IMR-90 (cell line): ENCODE results near the gene CLDN6. TPM values are rescaled to one million over a fixed set of nuclear protein-coding genes. Genes with fewer than 3 reads are reported as not detected.

Experiments
- ATAC-seq: fragments of 200-7000 bp; cut with Tn5 transposase; 2 replicates; pipeline ENCODE4 v1.9.1; 2020; ENCODE audit warnings: low read depth, mild to moderate bottlenecking, moderate library complexity
- BruUV-seq: library from RNA; stranded (reverse); fragments of 400-500 nt; replicated peaks from 2 replicates; lab custom pipeline; 2021; lab: Mats Ljungman, UMichigan
- CTCF ChIA-PET: fragments of 300-600 bp; formaldehyde crosslinking; extraction: SDS; loops from one replicate; lab custom pipeline; 2021; ENCODE audit warnings: antibody characterized with exemption; lab: Yijun Ruan, JAX
- POLR2A ChIA-PET: fragments of 300-600 bp; sonication (Branson Sonifier 250); formaldehyde crosslinking; loops from one replicate; lab custom pipeline; 2022; ENCODE audit warnings: antibody characterized with exemption; ENCODE audit not compliant: unreplicated experiment; lab: Charles Lee
- DNase-seq: peaks from one replicate; pipeline ENCODE4 v3.0.0; 2013
- H2AFZ ChIP-seq: replicated peaks from 2 replicates; pipeline ENCODE3; 2013; ENCODE audit warnings: low read length, mild to moderate bottlenecking; ENCODE audit not compliant: poor library complexity
- H2AK5ac ChIP-seq: 2 replicates; pipeline ENCODE4 v1.6.1; 2013; ENCODE audit warnings: low read depth, low read length, inconsistent platforms
- H2AK9ac ChIP-seq: replicated peaks from 2 replicates; pipeline ENCODE3; 2013; ENCODE audit warnings: mild to moderate bottlenecking, low read depth, low read length, moderate library complexity; ENCODE audit not compliant: poor library complexity
- H2BK120ac ChIP-seq: 2 replicates; pipeline ENCODE4 v1.6.1; 2013; ENCODE audit warnings: low read depth, low read length, inconsistent platforms
- H2BK15ac ChIP-seq: 3 replicates; pipeline ENCODE4 v1.6.1; 2013; ENCODE audit warnings: low read depth, low read length, inconsistent platforms
- H2BK20ac ChIP-seq: 2 replicates; pipeline ENCODE4 v1.6.1; 2013; ENCODE audit warnings: low read depth, mild to moderate bottlenecking, inconsistent platforms, low read length, moderate library complexity
- H2BK5ac ChIP-seq: 2 replicates; pipeline ENCODE4 v1.6.1; 2013; ENCODE audit warnings: mild to moderate bottlenecking, low read depth, low read length, inconsistent platforms; ENCODE audit not compliant: poor library complexity, severe bottlenecking
- H3K14ac ChIP-seq: replicated peaks from 2 replicates; pipeline ENCODE4 v1.6.1; 2013; ENCODE audit warnings: low read depth, low read length, inconsistent platforms
- H3K18ac ChIP-seq: 2 replicates; pipeline ENCODE4 v1.6.1; 2013; ENCODE audit warnings: low read depth, low read length, control low read depth
- H3K23ac ChIP-seq: 2 replicates; pipeline ENCODE4 v1.6.1; 2013; ENCODE audit warnings: low read depth, low read length, inconsistent platforms
- H3K27ac ChIP-seq: 2 replicates; pipeline ENCODE4 v1.5.1; 2013; ENCODE audit warnings: mild to moderate bottlenecking, control low read depth, low read length; ENCODE audit not compliant: insufficient read depth
- H3K27me3 ChIP-seq: 2 replicates; pipeline ENCODE4 v1.6.1; 2013; ENCODE audit warnings: low read length; ENCODE audit not compliant: control insufficient read depth, insufficient read depth
- H3K36me3 ChIP-seq: 2 replicates; pipeline ENCODE4 v1.6.1; 2013; ENCODE audit warnings: low read length, mixed read lengths; ENCODE audit not compliant: control insufficient read depth, insufficient read depth
- H3K4ac ChIP-seq: 2 replicates; pipeline ENCODE4 v1.6.1; 2013; ENCODE audit warnings: low read depth, low read length, inconsistent platforms
- H3K4me1 ChIP-seq: 2 replicates; pipeline ENCODE4 v1.6.1; 2013; ENCODE audit warnings: low read length, mixed read lengths; ENCODE audit not compliant: control insufficient read depth, insufficient read depth
- H3K4me2 ChIP-seq: 2 replicates; pipeline ENCODE4 v1.6.1; 2013; ENCODE audit warnings: low read depth, mild to moderate bottlenecking, control low read depth, low read length, moderate library complexity
- H3K4me3 ChIP-seq: 2 replicates; pipeline ENCODE4 v1.5.1; 2013; ENCODE audit warnings: low read depth, mild to moderate bottlenecking, control low read depth, low read length, moderate library complexity; ENCODE audit not compliant: insufficient read depth
- H3K56ac ChIP-seq: 2 replicates; pipeline ENCODE4 v1.6.1; 2013; ENCODE audit warnings: low read length, inconsistent platforms; ENCODE audit not compliant: insufficient read depth; ENCODE audit errors: extremely low read depth
- H3K79me1 ChIP-seq, 2 experiments: 2 replicates each; pipeline ENCODE4 v1.6.1; 2013; ENCODE audit warnings: low read length in 2 of 2, inconsistent platforms in 1 of 2, low read depth in 1 of 2
- H3K9ac ChIP-seq: 2 replicates; pipeline ENCODE4 v1.6.1; 2013; ENCODE audit warnings: low read depth, low read length, control low read depth
- H3K9me1 ChIP-seq: 2 replicates; pipeline ENCODE4 v1.6.1; 2013; ENCODE audit warnings: low read length, inconsistent platforms; ENCODE audit not compliant: insufficient read depth
- H3K9me3 ChIP-seq: 2 replicates; pipeline ENCODE4 v1.6.1; 2013; ENCODE audit warnings: low read length; ENCODE audit not compliant: control insufficient read depth, insufficient read depth
- H4K20me1 ChIP-seq: 2 replicates; pipeline ENCODE4 v1.6.1; 2013; ENCODE audit warnings: low read length, inconsistent platforms; ENCODE audit not compliant: insufficient read depth
- H4K5ac ChIP-seq: 2 replicates; pipeline ENCODE4 v1.6.1; 2013; ENCODE audit warnings: mild to moderate bottlenecking, low read depth, low read length, control low read depth
- H4K8ac ChIP-seq, 2 experiments: 2 replicates each; pipeline ENCODE4 v1.6.1; 2013; ENCODE audit warnings: low read depth in 2 of 2, low read length in 2 of 2, control low read depth in 1 of 2, inconsistent platforms in 1 of 2
- H4K91ac ChIP-seq: 2 replicates; pipeline ENCODE4 v1.6.1; 2013; ENCODE audit warnings: low read depth, low read length, inconsistent platforms; ENCODE audit not compliant: insufficient read depth
- CEBPB ChIP-seq: IDR thresholded peaks from 2 replicates; pipeline ENCODE4 v1.6.1; 2012; ENCODE audit warnings: low read depth, low read length, improper control_type of control experiment
- CHD1 ChIP-seq: IDR thresholded peaks from 2 replicates; pipeline ENCODE4 v1.6.1; 2012; ENCODE audit warnings: low read depth, low read length, improper control_type of control experiment
- FOS ChIP-seq: fragments of 150-350 bp; IDR thresholded peaks from 2 replicates; pipeline ENCODE4 v1.6.1; 2016; ENCODE audit warnings: low read depth, low read length
- MAZ ChIP-seq: IDR thresholded peaks from 2 replicates; pipeline ENCODE4 v1.6.1; 2012; ENCODE audit warnings: low read depth, mild to moderate bottlenecking, low read length, improper control_type of control experiment, moderate library complexity, borderline replicate concordance
- MXI1 ChIP-seq: IDR thresholded peaks from 2 replicates; pipeline ENCODE4 v1.6.1; 2012; ENCODE audit warnings: low read depth, mild to moderate bottlenecking, low read length, moderate library complexity, borderline replicate concordance
- NFE2L2 ChIP-seq: fragments of 150-350 bp; IDR thresholded peaks from 2 replicates; pipeline ENCODE4 v1.6.1; 2016; ENCODE audit warnings: low read depth, mild to moderate bottlenecking, low read length
- POLR2A ChIP-seq: IDR thresholded peaks from 2 replicates; pipeline ENCODE4 v1.6.1; 2012; ENCODE audit warnings: mild to moderate bottlenecking, low read depth, low read length
- WGBS, 2 experiments: methylation state at CpG; one replicate each; pipeline versions ENCODE4 v1.1.5 to v1.1.7; 2013; ENCODE audit warnings: missing lambda C conversion rate in 2 of 2; ENCODE audit not compliant: insufficient read length in 1 of 2; ENCODE audit errors: extremely low coverage in 2 of 2; 5-methylcytosine and 5-hydroxymethylcytosine counted together
- dilution Hi-C: fragments of 300-500 bp; cut with HindIII; formaldehyde crosslinking; loops from one replicate; pipeline ENCODE4 v1.14.3; 2018; ENCODE audit warnings: low sequenced_read_pairs; ENCODE audit not compliant: unreplicated experiment
- in situ Hi-C: fragments of 300-500 bp; cut with MboI; formaldehyde crosslinking; loops from 3 replicates; pipeline ENCODE4 v1.14.3; 2019; ENCODE audit warnings: low sequenced_read_pairs, inconsistent platforms, mixed read lengths
- intact Hi-C: fragments of 100-400 bp; cut with micrococcal nuclease; formaldehyde crosslinking; loops from 2 replicates; pipeline ENCODE4 v1.10.0; 2022
- polyA plus RNA-seq, 3 experiments: library from polyadenylated mRNA; depleted of rRNA; stranded (reverse); fragments of >200 nt; gene quantifications; 2 replicates each; pipeline ENCODE4 v1.2.3, GENCODE V29; 2012; ENCODE audit warnings: low replicate concordance in 1 of 3
- total RNA-seq: library from RNA; depleted of rRNA; stranded (reverse); fragments of >200 nt; gene quantifications from 2 replicates; pipeline ENCODE4 v1.2.3, GENCODE V29; 2012
- TF ChIP-seq, protein P1 (sequence below): fragments of 150-350 bp; IDR thresholded peaks from 2 replicates; pipeline ENCODE4 v1.6.1; 2016; ENCODE audit warnings: low read depth, mild to moderate bottlenecking, low read length, moderate library complexity, borderline replicate concordance

CLDN6 gene
- total and polyA plus RNA-seq, 2 of the 4 experiments (the other 2 are of a cell fraction) = 0.14 TPM; not detected in 1

DNA sequence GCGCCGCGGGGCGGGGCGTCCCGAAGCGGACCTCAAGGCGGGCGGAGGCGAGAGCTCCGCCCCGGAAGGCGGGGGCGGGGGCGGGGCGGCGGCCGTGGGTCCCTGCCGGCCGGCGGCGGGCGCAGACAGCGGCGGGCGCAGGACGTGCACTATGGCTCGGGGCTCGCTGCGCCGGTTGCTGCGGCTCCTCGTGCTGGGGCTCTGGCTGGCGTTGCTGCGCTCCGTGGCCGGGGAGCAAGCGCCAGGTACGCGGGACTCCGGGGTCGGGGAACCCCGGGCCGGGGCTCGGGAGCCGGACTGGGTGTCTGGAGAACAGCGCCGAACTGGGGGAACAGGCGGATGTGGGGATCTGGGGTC, 2.2 kb upstream of the CLDN6 start, which contains the start of gene TNFRSF12A:
TNFRSF12A (plus strand) TSS at position 122 of the 357 bp plus-strand sequence; CDS start at position 152, 30 bp downstream.
- dilution Hi-C loops = no loop called here

More for the DNA sequence above, 2.2 kb upstream of the CLDN6 start, which contains the start of gene TNFRSF12A:
- ATAC-seq (peak; percentile 11), DNase-seq (peak; percentile 68)
- in situ Hi-C loops = no loop called here
- Histone ChIP-seq H3K27ac (peak within 1 kb of the TSS; percentile 97), H3K9ac (peak within 1 kb of the TSS; percentile 94), H4K5ac (peak within 1 kb of the TSS; percentile 76), H3K18ac (peak within 1 kb of the TSS; percentile 83), H3K36me3 (peaks cover 11% of the 10 kb centered on the region), H4K91ac (peak within 1 kb of the TSS; percentile 98), H2BK5ac (peak within 1 kb of the TSS; percentile 99), H3K4ac (peak within 1 kb of the TSS; percentile 99), H3K4me2 (peak within 1 kb of the TSS; percentile 99), H4K8ac (peak within 1 kb of the TSS; percentile 74 to 99), H3K56ac (peak within 1 kb of the TSS; percentile 100), H2AFZ (peak within 1 kb of the TSS; percentile 96), H2BK20ac (peak within 1 kb of the TSS; percentile 95; the same call in 1 of the 2 replicates), H3K27me3 (no peaks in the 10 kb centered on the region; the same call in 1 of the 2 replicates), H2AK5ac (peak within 1 kb of the TSS; percentile 93), H3K4me3 (peak within 1 kb of the TSS; percentile 77), H4K20me1 (peaks cover 31% of the 10 kb centered on the region), H2BK15ac (peak within 1 kb of the TSS; percentile 78; the same call in 1 of the 3 replicates), H2BK120ac (peak within 1 kb of the TSS; percentile 91), H3K23ac (peak within 1 kb of the TSS; percentile 100), H2AK9ac (peak within 1 kb of the TSS; percentile 99), H3K9me3 (no peaks in the 10 kb centered on the region), H3K4me1 (peaks cover 11% of the 10 kb centered on the region), H3K14ac (peak within 1 kb of the TSS; percentile 99), H3K79me1 (peaks cover 0 to 27% of the 10 kb centered on the region in 2 experiments; a peak in 2 of 4 replicates), H3K9me1 (no peaks in the 10 kb centered on the region)
- WGBS, 2 experiments = 0% methylated on average over 9 of the region's 49 CpGs; no CpG with 5 or more reads in 1 of the 2 experiments
- intact Hi-C loops = no loop called here
- ChIA-PET CTCF (interaction anchor here (0.5 to 2.7 kb wide), 2 partner anchors 11 to 1153 kb away, joined by 8 to 12 read pairs; no protein-coding TSS in a partner anchor), POLR2A (interaction anchor here (0.5 to 0.7 kb wide), 6 partner anchors 10 to 496 kb away, joined by 3 to 13 read pairs (median 6); no protein-coding TSS in a partner anchor)
- peak; percentile 98 for TF ChIP-seq POLR2A
- TF ChIP-seq, protein P1, sequence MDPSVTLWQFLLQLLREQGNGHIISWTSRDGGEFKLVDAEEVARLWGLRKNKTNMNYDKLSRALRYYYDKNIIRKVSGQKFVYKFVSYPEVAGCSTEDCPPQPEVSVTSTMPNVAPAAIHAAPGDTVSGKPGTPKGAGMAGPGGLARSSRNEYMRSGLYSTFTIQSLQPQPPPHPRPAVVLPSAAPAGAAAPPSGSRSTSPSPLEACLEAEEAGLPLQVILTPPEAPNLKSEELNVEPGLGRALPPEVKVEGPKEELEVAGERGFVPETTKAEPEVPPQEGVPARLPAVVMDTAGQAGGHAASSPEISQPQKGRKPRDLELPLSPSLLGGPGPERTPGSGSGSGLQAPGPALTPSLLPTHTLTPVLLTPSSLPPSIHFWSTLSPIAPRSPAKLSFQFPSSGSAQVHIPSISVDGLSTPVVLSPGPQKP = no peak
- no peak for TF ChIP-seq NFE2L2
- TF ChIP-seq CEBPB = no peak
- TF ChIP-seq MXI1 = peak; percentile 29; the same call in 1 of the 2 replicates
- peak; percentile 64; the same call in 1 of the 2 replicates for TF ChIP-seq CHD1
- no peak for TF ChIP-seq FOS
- peak; percentile 63; the same call in 1 of the 2 replicates for TF ChIP-seq MAZ
- BruUV-seq = no TSS peak
